Stimulated activated CD8-positive, alpha-beta memory T cell treated with anti-CD3 and anti-CD28 coated beads, Interleukin-7, amount 100 ng/mL, for 1 hour (primary cell): ENCODE results near the gene ART1.
"Not testable (repeated sequence)": the region's sequence is repeated elsewhere in the genome, so short reads cannot be mapped to it uniquely, and the experiment has no call there.

Experiments used
- DNase-seq, 2 donors: peaks; one replicate each; pipeline ENCODE4 v3.0.0-alpha.2; 2020; ENCODE audit warnings: low read depth in 2 of 2

Gene ART1, protein sequence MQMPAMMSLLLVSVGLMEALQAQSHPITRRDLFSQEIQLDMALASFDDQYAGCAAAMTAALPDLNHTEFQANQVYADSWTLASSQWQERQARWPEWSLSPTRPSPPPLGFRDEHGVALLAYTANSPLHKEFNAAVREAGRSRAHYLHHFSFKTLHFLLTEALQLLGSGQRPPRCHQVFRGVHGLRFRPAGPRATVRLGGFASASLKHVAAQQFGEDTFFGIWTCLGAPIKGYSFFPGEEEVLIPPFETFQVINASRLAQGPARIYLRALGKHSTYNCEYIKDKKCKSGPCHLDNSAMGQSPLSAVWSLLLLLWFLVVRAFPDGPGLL

DNA sequence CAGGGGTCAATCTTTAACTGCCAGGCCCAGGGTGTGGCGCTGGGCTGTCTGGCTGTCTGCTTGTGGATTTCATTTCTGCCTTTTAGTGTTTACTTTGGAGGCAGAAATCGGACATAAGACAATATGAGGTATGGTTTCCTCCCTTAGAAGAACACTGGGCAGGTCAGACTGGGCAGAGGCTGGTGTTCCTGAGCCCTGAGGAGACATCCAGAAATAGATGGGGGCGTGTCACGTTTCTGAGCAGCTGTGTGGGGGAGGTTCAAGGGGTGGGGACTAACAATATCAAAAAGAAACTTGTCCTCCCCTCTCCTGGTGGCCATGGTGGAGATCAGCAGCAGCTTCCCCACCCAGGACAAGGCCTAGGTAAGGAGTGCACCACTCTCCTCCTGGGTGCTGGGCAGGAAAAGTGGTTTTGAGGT is at the start of gene ART1:
Gene ART1, plus strand, starts transcription at position 312 of the 419 bp plus-strand sequence. CDS start 14,086 bp downstream, outside the sequence.
- DNase-seq = no peak

DNA sequence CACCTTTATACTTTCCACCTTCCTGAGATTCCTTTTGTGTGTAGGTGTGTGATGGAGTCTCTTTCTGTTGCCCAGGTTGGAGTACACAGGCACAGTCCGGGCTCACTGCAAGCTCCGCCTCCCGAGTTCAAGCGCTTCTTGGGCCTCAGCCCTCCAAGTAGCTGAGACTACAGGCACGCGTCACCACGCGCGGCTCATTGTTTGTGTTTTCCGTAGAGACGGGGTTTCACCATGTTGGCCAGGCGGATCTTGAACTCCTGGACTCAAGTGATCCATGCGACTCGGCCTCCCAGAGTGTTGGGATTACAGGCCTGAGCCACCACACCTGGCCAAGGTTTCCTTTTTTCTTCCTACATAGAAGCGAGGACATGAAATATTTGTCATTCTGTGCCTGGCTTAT is 47.2 kb upstream of the ART1 start:
- not testable (repeated sequence) for DNase-seq

DNA sequence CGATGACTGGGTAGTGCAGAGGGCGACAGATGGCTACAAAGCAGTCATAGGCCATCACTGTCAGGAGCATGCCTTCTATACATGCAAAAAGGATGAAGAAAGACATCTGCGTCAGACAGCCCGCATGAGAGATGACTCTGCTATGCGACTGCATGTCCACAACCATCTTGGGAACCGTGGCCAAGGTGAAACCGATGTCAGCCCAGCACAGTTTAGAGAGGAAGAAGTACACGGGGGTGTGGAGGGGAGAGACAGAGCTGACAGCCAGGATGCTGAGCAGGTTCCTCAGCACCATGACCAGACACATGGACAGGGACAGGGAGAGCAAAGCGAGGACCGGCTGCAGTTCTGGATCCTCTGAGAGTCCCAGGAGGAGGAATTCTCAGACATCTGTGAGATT is 44.7 kb upstream of the ART1 start:
- not testable (repeated sequence) for DNase-seq

DNA sequence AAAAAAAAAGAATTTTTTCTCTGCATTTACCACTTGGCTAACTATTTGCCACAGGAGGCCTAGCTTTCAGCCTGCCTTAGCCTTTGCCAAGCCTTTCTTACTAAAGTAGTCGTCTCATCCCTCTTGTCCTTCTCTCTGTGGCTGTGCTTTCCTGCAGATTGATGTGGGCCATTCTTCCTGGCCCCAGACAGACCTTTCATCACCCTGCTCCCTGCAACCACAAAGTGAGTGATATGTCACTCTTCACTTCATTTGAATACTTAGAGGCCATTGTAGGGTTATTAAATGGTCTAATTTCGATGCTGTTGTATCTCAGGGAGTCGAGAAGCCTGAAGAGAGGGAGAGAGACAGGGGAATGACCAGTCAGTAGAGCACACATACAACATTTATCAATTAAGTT is 40.8 kb upstream of the ART1 start:
- no peak for DNase-seq

DNA sequence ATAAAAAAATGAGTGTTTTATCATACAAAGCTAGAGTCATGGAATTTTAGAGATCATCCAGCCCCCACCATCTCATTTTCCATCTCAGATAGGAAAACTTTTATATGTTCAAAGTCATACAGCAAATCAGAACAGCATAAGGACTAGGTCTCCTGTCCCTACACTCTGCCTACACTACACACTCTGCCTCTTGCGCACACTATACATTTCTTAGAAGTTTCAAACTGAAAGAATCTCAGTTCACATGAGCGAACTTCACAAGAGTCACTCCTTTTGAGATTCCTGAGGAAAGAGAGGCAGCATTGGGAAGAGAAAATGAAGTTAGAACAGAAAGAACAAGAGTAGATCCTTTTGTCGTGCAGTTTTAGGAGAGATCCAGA is 39.7 kb upstream of the ART1 start:
- DNase-seq = no peak

DNA sequence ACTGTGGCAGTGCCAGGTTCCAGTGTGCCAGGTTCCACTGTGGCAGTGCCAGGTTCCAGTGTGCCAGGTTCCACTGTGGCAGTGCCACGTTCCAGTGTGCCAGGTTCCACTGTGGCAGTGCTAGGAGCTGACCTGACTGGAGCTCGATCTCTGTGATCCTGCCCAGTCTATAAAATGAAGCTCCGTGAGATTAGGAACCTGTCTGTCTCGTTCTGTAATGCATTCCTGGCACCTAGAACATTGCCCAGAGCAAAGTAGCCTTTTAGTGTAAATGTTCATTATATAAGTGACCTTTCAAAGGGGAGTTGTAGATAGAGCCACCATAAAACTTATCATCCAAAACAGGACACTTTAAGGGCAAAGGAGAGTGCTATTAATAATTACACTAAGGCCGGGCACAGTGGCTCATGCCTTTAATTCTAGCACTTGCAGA is 39.1 kb upstream of the ART1 start:
- DNase-seq = no peak

DNA sequence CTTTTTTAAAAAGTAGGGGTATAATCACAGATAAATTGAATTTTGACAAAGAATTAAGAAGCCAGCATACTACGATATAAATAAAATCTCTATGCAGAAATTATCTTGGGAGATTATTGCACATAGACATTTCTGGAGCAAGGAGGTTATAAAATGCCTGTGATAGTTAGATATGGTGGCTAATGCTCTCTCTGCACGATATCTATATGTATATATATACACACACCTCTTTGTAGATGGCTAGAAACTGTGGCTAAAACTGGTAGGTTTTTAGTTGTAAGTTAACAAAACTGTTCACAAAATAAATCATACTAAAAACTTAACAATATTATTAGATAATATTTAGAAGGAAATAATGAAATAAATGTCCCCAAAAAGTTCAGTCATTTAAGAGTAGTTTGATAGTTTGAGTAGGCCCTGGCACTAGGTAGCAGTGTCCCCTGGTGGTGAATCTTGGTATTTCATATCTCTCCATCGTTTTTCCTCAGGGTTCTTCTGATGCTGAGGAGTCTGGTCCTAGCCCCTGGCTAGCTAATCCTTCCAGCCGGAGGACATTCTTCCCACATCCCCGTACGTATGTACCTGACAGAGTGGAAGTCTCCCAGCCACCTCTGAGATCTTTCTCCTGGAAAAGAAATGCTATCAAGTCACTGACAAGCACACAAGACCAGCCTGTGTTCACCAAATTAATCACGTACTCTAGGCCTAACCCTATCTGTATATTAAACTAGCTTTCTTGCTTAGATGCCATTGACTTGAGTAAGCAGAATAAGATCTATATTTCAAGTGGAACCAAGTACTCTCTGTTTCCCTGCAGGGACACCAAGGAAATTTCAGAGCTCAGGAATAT is 35.3 kb upstream of the ART1 start:
- DNase-seq = no peak

DNA sequence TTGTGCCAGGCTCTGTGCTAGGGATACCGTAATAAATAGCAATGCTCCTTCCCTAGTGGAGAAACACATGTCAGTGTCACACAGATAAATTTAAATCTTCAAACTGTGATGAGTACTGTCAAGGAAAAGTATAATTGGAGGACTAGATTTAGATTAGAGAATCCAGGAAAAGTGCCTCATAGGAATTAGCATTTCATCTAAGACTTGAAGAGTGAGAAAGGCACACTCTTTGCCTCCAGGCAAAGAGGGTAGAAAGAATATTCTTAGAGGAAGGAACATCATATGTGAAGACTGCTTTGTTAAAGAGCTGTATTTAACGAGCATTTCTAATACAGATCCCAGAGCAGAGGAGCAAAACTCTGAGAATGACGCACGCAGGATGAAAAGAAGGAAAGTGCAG is 34.1 kb upstream of the ART1 start:
- DNase-seq = no peak

DNA sequence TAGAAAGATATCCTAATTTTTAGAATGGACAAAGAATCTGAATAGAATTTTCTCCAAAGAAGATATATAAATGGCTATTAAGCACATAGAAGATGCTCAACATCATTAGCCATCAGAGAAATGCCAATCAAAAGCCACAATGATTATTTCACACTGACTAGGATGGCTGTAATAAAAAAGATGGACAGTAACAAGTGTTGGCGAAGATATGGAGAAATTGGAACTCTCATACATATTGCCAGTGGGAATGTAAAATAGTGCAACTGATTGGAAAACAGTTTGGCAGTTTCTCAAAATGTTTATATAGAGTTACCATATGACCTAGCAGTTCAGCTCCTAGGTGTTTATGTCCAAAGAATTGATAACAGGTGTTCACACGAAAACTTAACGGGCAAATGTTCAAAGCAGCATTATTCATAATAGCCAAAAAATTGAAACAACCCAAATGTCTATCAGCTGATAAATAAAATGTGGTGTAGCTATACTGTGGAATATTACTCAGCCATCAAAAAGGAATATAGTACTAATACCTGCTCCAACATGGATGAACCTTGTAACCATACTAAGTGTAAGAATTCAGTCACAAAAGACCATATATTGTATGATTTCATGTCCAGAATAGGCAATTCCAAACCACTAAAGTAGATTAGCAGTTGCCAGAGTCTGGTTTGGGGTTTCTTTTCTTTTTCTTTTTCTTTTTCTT is 32.8 kb upstream of the ART1 start:
- DNase-seq = no peak

DNA sequence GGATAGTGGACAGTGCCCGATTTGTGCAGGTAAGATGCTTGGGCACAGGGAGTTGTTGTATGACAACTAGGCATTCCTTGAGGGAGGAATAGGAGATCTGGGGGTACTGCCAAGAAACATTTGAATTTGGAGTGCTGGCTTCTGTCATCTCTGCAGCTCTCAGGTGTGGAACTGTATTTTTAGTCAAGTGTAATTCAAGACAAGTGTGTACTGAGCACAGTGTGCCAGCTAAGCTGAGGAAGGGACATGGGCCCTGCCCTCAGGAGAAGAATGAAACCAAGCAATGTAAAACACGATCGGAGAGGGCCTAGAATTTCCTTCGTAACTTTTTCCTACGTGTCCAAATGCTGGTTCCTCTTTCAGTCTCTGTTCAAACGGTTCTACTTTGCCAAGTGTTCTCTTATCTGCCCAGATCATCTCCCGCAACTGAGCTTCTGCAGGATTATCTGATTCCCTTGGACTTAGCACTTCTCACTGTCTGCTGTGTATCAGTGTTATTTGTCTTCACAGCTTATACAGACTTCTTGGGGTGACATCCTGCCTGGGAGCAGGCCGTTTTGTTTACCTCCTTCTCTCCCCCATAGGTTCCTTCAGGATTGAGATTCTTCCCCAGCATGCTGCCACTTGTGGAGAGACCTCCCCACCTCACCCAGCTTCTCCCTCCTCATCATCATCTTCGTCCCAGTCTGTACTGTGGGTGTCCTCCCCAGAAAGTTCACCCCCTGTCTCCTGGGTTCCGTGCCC is 30.8 kb upstream of the ART1 start:
- no peak for DNase-seq

DNA sequence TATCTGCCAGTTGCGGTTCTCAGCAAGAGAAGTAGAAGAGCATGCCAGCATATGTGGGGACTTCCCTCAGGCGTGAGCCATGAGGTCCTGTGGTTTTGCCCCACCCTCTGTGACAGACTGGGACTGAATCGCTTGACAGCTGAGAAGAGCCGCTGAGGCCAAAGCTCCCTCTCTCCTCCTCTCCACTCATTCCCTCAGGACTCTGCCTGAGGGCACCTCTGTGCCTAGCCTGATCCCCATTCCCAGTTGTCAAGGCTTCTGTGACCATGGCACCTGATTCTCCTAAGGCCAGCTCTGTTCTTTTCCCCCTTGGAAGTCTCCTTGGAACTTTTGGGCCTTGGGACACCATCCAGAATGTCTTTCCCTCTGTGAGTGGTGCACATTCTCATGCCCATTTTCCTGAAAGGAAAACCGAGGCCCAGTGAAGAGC is 30.2 kb upstream of the ART1 start:
- no peak for DNase-seq

DNA sequence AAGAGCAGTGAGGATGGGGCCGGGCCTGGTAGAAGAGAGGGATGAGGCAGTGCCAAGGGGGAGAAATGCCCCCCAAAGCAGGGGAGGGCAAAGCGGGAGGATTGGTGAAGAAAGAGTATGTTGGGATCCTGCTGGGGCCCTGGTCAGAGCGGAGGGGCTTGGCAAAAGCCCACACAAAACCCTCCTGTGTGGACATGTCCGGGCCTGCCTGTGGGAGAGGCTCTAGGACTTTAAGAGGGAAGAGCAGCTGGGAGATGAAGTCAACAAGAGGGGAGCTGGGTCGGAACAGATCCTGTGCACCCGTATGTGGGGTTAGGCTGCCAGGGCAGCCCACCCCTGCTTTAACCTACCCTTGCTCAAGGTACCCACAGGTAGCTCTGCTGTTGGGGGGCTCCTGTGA is 28.9 kb upstream of the ART1 start:
- DNase-seq = no peak

DNA sequence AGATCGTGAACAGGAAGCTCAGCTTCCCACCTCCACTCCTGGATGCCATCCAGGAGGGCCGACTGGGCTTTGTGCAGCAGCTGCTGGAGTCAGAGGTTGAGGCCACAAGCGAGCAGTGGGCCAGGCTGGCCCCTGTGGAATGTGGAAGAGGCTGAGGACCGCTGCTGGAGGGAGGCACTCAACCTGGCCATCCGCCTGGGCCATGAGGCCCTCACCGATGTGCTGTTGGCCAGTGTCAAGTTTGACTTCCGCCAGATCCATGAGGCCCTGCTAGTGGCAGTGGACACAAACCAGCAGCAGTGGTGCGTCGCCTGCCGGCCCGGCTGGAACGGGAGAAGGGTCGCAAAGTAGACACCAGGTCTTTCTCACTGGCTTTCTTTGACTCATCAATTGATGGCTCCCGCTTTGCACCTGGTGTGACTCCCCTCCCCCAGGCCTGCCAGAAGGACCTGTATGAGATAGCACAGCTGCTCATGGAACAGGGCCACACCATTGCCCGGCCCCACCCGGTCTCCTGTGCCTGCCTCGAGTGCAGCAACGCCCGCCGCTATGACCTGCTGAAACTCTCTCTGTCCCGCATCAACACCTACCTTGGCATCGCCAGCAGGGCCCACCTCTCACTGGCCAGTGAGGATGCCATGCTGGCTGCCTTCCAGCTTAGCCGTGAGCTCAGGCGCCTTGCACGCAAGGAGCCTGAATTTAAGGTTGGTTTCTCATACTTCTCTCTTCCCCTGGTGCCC is 28.0 kb upstream of the ART1 start:
- DNase-seq = no peak

DNA sequence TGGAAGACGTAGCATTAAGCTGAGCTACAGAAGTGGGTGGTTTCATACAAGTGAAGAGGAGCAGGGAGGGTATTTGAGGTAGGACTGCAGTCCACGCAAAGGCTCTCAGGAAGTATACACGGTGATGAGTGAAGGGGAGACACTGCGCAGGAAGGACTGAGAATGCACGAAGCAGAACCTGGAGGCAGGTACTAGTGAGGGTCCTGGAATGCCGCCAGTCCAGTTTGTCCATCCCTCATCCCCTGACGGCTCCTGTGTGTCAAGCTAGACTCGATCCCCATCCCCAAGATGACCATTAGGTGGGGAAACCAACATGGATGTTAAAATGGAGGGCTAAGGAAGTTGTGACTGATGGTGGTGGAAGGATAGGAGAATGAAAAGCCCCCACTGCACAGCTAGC is 26.9 kb upstream of the ART1 start:
- DNase-seq = no peak

DNA sequence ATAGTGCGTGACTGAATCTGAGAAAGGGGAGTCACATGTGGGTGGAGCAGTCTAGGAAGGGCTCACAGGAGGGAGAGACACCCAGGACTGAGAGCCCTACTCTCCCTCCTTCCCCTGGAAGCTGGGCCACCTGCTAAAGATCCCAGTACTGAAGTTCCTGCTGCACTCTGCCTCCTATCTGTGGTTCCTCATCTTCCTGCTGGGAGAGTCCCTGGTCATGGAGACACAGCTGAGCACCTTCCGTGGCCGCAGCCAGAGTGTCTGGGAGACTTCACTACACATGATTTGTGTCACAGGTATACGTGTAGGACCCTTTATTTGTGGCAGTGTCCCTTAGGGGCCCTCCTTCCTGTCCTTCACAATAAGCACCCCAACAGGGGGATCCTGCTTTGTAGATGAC is 22.4 kb upstream of the ART1 start:
- DNase-seq = no peak

DNA sequence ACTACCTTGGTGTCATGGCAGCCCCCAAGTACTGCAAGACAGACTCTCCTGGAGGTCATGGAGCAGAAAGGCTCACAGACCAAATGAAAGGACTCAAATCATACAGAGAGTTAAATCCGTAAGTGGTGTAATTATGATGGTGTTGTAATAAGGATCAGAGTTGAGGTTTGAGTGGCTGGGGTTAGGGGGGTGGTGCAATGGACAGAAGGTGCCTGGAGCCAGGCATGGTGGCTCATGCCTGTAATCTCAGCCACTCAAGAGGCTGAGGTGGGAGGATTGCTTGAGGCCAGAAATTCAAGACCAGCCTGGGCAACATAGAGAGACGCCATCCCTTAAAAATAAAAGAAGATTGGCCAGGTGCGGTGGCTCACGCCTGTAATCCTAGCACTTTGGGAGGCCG is 21.8 kb upstream of the ART1 start:
- DNase-seq = no peak

DNA sequence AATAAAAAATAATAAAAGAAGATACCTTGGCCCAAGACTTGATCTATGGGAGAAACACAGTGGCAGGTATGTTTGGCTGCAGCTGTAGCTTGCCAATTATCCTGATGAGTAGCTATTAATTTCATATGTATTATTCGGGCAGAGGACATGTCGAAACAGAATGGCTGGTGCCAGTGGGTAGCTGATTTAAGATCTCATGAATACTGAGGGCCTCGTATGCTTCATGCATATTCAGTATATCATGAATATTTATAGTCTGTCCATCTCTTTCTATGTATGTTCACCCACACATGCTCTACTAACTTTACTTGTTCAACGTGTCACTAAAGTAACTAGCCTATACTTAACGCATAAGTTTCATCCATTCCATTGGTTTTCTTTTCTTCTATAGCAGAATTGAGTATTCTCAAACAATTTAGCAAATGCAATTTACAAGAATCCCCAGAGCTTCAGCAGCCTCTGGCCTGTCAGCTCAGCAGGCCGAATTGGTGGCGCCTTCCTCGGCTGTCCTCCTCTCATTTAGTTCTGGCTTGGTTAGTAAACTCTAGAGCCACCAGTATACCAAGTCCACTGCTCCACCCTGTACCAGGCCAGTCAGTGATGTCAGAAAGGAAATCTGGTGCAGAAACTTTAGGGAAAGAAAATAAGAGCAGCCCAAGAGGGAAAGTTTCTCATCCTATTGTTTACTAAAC is 21.0 kb upstream of the ART1 start:
- no peak for DNase-seq

DNA sequence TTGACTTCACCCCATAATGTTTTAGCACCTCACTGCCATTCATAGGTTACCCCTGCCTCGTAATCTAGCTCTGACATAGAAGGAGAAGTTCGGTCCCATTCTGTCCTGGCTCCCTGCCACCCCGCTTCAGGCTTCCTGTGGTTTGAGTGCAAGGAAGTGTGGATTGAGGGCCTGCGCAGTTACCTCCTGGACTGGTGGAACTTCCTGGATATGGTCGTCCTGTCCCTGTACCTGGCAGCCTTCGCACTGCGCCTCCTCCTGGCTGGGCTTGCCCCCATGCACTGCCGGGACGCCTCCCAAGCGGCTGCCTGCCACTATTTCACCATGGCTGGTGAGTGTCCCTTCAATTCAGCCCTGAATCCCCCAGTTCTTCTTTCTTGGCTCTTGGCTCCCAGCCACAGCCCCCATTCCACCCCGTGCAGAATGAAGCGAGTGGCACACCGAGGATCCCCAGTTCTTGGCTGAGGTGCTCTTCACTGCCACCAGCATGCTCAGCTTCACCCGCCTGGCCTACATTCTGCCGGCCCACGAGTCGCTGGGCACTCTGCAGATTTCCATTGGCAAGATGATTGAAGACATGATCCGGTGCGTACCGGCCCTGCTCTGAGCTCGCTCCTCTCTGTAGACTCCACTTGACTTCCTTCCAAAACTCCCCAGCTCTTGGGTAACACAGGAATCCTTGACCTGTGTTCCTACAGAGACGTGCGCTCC is 18.5 kb upstream of the ART1 start:
- DNase-seq = no peak

DNA sequence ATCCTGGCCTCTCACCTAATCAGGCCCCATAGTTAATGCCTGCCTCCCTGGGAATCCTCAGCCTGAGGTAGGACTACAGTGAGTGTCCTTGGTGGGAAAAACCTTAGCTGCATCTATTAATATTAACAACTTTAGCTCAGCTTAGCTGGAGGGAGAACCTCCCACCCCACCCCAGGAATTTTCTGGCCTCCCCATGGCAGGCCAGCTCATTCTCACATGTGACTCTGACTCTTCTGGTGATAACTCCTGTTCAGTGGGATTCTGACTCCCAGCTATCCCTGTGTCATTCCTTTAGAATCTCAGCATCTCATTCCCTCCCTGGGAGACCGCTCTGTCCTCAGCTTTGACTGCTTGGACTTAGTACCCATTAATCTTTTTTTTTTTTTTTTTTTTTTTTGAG is 17.6 kb upstream of the ART1 start:
- DNase-seq = no peak

DNA sequence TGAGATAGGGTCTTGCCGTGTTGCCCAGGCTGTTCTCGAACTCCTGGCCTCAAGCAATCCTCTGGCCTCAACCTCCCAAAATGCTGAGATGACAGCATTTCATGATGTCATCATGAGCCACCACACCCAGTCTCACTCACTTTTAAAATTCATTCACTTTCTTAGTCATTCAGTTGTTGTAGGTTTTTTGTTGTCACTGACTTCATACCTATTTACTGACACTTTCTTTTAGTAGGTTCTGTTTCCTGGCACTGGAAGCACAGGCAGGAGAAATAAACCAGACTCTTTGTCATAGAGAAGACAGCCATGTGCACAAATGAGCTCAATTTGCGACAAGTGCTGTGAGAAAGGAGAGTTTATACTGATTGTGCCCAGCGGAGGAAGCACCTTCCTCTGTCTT is 13.6 kb upstream of the ART1 start:
- no peak for DNase-seq
